ENCODE measurements around the gene CFAP210. TPM values are rescaled to one million over a fixed set of nuclear protein-coding genes. Genes with fewer than 3 reads are reported as not detected.
"Not testable (repeated sequence)": the region's sequence is repeated elsewhere in the genome, so short reads cannot be mapped to it uniquely, and the experiment has no call there.

Gene CFAP210
- total and polyA plus RNA-seq, 7 donors, result 0.03 to 0.04 TPM; not detected in 5

- H3K4me3 ChIP-seq; DNase-seq; intact Hi-C loops (cut with DNase I); H3K27ac ChIP-seq; H3K9me3 ChIP-seq; H3K27me3 ChIP-seq (ENCODE audit: insufficient read depth in 3 of 3, low read length in 2 of 3); H3K36me3 ChIP-seq (ENCODE audit: insufficient read depth in 1 of 2, low read depth in 1 of 2); ATAC-seq; H3K4me1 ChIP-seq: not testable (repeated sequence)
- WGBS, 3 donors, result 95 to 98% (median 95%) methylated on average over 2 of the region's 2 CpGs
Measured at GRCh38 chr2:169684712-169685111, 9.5 kb downstream of the CFAP210 start.

GRCh38 chr2:169684135-169684565 is 10.1 kb downstream of the CFAP210 start:
- no peak for DNase-seq
- intact Hi-C loops (cut with DNase I), result no loop called here
- Histone ChIP-seq H3K27me3 (ENCODE audit: insufficient read depth in 3 of 3, low read length in 2 of 3) (no peaks in the 10 kb centered on the region), H3K4me1 (no peaks in the 10 kb centered on the region), H3K9me3 (no peaks in the 10 kb centered on the region), H3K36me3 (ENCODE audit: insufficient read depth in 1 of 2, low read depth in 1 of 2) (no peaks in the 10 kb centered on the region), H3K4me3 (no peak overlapping the region), H3K27ac (no peak overlapping the region)
- 59 to 92% (median 71%) methylated on average over 3 of the region's 3 CpGs for WGBS, 3 donors
- ATAC-seq, result no peak
- TF ChIP-seq CTCF (IDR thresholded peaks at IDR 0.05), result no peak

- no peak for TF ChIP-seq CTCF (IDR thresholded peaks at IDR 0.05)
- 76 to 78% (median 77%) methylated on average over 3 of the region's 3 CpGs for WGBS, 3 donors
Measured at GRCh38 chr2:169683425-169684134, 10.6 kb downstream of the CFAP210 start.

GRCh38 chr2:169683054-169683424 is 11.2 kb downstream of the CFAP210 start:
- Histone ChIP-seq H3K4me3 (no peak overlapping the region), H3K27ac (no peak overlapping the region), H3K4me1 (no peaks in the 10 kb centered on the region), H3K9me3 (no peaks in the 10 kb centered on the region), H3K36me3 (ENCODE audit: insufficient read depth in 1 of 2, low read depth in 1 of 2) (no peaks in the 10 kb centered on the region), H3K27me3 (ENCODE audit: insufficient read depth in 3 of 3, low read length in 2 of 3) (no peaks in the 10 kb centered on the region)
- no peak for TF ChIP-seq CTCF (IDR thresholded peaks at IDR 0.05)
- 45 to 86% (median 69%) methylated on average over 3 of the region's 3 CpGs for WGBS, 3 donors
- ATAC-seq (no peak), DNase-seq (no peak)
- intact Hi-C loops (cut with DNase I), result no loop called here

More at GRCh38 chr2:169683425-169684134, 10.6 kb downstream of the CFAP210 start:
- H3K27me3 ChIP-seq (ENCODE audit: insufficient read depth in 3 of 3, low read length in 2 of 3), result no peaks in the 10 kb centered on the region
- H3K36me3 ChIP-seq (ENCODE audit: insufficient read depth in 1 of 2, low read depth in 1 of 2), result no peaks in the 10 kb centered on the region
- H3K27ac ChIP-seq, result no peak overlapping the region
- no peak overlapping the region for H3K4me3 ChIP-seq
- ATAC-seq, result no peak
- no peaks in the 10 kb centered on the region for H3K9me3 ChIP-seq
- H3K4me1 ChIP-seq, result no peaks in the 10 kb centered on the region
- intact Hi-C loops (cut with DNase I), result no loop called here
- DNase-seq, result no peak

- Histone ChIP-seq H3K36me3 (ENCODE audit: insufficient read depth in 1 of 2, low read depth in 1 of 2) (no peaks in the 10 kb centered on the region), H3K4me1 (no peaks in the 10 kb centered on the region), H3K27me3 (ENCODE audit: insufficient read depth in 3 of 3, low read length in 2 of 3) (no peaks in the 10 kb centered on the region), H3K9me3 (no peaks in the 10 kb centered on the region), H3K27ac (no peak overlapping the region), H3K4me3 (no peak overlapping the region)
- WGBS, 3 donors, result 76 to 88% (median 85%) methylated on average over 6 of the region's 6 CpGs
- TF ChIP-seq CTCF (IDR thresholded peaks at IDR 0.05), result no peak
- no peak for ATAC-seq
- no peak for DNase-seq
- intact Hi-C loops (cut with DNase I), result no loop called here
Measured at GRCh38 chr2:169676850-169677249, 17.4 kb downstream of the CFAP210 start.

Data from psoas muscle (tissue), 8 donors.